Measurements from ENCODE around the gene RPS6KA3.

DNA sequence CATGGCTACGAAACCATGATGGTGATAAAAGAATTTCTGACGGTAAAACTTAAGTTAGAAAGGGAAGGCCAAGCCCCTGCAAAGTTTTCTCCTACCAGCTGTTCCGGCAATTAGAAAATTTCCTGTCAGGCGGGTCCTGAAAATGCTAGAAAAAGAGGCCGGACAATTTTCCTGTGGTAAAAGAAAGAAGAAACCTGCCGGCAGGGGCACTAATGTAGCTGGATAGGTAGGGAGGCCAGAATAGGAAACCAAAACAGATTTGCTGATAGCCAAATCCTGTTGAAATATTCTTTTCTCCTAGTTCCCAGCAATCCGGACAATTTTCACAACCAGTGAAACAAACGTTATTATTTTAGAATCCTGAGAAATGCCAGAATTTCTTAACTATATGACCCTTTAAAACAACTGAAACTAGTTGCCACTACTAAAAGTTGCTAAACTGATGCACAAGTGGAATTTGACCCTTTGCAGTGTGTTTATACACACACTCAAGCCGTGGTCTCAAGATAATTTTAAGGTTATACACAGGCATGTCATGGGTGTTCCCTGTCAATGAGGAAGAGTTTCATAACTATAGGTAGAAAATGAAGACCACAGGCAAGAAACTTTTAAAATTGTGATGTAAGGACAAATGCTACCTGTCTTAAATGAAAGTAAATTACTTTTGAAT, 47.7 kb downstream of the RPS6KA3 start:
- TF ChIP-seq POLR2A (IDR thresholded peaks at IDR 0.05; ENCODE audit: low read depth, low read length) (no peak), POLR2AphosphoS5 (IDR thresholded peaks at IDR 0.05; ENCODE audit: low read depth, low read length) (no peak)
